GM18498 (cell line): Measurements from ENCODE around the gene LRMDA.

Experiments used
- ATAC-seq: cut with Tn5 transposase; IDR thresholded peaks from one replicate; pipeline ENCODE4 v1.9.1; 2021; ENCODE audit warnings: mild to moderate bottlenecking, moderate library complexity; ENCODE audit not compliant: unreplicated experiment

Gene LRMDA

DNA sequence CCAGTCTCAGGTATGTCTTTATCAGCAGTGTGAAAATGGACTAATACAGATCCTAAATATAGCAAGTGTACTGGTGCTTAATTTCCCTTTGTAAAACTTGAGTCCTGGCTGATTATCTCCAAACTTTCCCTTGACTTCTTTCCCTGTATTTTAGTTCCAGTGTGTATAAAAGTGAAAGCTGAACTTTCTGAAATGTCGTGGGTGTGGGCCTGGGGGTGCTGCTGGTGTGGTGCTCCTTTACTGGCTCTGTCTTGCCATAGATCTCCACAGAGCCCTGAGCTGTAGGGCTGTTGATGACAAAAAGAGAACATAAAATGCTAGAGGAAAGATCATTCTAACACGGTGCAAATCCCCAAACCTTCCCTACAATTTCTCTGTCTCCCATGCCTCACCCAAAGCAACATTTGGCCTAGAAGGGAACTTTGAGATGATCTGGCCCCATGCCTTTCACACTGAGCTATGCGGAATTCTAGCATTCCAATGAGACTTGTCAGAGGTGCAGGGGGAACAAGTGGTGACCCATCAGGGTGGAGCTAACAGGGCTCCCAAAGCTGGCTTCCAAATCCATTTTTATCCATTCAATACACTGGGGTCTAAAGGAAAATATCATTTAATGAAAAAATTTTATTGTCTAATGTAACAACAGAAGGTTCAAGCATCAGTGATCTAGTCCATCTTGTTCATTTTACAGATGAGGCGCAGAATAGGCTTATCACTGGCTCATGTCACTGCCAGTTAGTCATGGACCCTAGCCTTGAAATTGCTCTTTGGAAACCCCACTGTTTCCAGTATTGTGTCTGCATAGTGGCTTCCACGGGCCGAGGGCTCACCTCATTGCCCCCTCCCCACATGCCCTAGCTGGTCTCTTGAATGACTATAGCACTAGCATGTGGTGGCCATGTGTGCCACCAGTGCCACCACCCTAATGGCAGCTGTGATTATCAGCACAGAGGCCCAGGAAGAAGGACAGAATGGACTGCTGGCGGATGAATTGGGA is 1000.9 kb downstream of the LRMDA start:
- no peak for ATAC-seq

DNA sequence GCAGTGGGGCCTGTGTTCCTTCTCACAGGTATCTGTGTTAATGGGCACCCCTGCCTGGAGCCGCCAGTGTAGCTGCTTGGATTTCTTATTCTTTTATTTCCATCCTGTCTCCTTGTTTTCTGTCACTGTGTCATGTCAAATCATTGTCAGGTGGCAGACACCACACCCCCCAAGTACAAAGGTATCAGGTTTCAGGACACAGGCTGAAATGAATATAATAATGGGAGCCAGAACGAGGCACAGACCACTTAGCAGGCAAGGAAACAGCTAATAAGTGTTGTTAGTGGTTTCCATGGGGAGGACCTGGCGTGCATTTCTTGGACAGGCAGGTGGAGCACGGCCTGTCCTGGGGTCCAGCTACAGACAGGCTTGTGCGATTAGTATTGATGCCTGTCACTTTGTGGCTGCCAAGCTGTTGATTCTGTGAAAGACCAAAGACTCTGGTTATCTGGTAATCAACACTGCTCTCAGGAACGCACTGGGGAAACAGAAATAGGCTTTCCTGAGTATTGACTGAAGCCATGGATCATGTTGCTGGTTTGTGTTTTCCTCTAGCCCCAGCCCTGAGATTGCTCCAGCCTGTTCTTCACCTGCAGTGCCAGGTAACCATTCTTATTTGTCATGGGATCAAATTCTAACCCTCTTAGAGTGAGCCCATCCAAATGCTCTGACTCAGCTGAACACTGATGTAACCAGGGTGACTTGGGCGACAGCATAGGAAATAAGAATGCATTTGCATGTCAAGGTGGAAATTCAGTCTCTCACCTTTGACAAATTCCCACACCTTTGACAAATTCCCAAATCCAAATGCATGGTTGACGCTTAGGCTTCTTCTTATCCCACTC is 1002.0 kb downstream of the LRMDA start:
- no peak for ATAC-seq

DNA sequence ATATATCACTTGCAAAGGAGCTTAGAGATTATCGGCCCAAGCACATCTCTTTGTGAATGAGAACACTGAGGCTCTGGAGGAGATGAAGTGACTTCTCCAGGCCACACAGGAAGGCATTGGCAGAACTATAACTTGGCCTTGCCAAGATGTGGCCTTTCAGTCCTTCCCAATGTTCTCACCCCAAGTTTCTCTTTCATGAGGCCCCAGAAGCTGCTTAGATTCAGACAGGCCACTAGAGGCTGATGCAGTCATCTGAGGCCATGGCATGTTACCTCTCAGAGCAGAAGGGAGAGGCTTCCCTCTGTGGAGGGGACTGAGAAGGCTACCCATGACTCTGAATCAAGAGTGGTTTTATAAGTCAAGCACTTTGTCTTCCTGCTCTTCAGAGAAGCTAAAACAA is 1003.7 kb downstream of the LRMDA start:
- no peak for ATAC-seq

DNA sequence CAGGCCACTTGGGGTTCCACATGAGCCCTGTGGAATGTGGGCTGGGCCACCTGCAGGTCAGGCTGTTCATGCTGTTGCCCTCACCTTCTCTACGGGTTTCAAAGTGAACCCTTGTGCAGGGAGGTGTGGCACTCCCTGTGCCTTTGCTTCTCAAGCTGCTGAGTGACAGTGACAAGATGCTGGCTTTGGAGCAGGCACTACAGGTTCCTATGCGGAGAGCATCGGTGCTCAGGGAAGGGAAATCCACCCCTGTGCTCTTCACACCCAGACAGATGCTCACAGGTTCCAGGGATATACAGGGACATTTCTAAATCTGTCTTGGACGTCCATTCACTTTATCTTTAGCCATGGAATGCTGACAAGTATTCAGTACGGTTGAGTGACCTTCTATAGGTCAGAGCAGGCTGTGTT is 1005.0 kb downstream of the LRMDA start:
- ATAC-seq = no peak

DNA sequence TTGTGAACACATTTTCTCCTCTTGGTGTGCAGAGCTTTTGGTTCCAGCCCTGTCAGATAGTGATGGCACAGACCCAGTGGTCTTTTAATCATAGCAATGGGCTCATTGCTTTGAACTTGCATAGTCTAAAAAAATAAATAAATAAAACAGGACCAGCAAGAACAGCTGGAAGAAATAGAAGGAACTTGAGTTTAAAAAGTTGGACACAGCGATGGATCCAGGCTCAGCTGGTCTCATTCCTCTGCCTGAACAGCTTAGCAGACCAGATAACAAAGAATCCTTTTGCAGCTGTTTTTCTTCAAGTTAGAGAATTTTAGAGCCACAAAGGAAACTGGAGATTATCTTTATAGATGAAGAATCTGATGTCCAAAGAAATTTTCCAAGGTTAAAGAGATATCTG is 1005.6 kb downstream of the LRMDA start:
- ATAC-seq = no peak

DNA sequence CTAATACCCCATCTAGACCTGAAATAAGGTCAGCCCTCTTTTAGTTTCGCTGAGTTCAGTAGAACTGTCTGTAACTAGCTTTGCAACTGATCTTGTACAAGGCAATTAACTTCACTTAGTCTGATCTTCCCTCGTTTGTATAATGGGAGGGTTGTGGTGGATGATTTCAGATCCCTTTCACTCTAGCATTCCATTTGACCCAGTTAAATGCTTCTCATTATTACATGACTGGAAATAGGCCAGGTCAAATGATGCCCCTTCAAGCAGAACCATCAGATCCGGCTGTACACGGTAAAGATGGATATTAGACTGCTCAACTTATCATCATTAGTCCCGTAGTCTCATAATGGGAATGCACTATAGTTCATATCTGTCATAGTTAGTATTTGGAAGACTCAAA is 1009.0 kb downstream of the LRMDA start:
- ATAC-seq = no peak

DNA sequence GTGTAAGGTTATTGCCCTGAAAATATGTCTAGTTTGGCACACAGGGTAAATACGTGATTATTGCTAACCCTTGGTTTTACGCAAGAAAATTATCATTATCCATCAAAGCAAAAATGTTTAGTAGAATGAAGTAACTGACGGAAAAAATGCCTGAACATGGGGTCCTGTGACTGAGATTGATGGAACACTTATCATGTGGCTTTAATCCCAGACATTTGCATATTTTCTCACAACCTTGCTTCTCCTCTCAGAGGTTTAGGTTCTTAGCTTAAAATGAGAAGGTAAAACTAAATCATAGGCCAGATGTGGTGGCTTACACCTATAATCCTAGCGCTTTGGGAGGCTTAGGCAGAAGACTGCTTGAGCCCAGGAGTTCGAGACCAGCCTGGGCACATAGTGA is 1010.7 kb downstream of the LRMDA start:
- ATAC-seq = no peak

DNA sequence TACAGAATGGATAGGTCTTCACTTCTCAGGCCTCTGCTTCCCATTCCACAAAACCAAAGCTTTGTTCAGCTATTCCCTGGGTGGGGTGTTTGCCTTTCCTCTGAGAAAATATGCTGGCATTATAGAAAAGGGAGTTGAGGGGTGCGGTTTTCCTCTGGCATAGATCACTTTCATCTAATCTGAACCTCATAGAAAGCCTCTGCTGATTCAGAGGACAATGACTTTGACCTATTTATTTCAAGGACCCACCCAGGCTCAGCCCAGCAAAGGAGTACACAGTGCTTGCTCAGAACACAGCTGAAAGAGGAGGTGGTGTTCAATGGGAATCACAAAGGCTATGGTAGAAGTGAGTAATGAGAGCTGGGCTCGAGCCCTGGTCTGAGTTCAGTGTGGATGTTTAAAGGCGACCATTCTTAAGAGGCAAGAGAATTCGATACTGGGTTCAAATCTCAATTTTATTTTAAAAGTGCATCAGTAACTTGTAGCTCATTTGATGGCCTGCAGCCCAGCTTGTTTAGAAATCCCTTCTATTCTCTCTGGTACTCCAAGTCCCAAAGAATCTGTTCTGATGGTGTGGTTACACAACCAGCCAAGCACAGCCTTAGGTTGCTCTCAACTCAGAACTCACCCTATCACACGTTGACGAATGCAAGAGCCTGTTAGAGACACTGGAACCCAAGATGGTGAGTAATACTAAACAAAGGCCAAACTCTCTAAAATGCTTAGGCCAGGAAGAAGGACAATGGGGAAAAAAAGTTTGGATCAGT is 1012.8 kb downstream of the LRMDA start:
- ATAC-seq = no peak

DNA sequence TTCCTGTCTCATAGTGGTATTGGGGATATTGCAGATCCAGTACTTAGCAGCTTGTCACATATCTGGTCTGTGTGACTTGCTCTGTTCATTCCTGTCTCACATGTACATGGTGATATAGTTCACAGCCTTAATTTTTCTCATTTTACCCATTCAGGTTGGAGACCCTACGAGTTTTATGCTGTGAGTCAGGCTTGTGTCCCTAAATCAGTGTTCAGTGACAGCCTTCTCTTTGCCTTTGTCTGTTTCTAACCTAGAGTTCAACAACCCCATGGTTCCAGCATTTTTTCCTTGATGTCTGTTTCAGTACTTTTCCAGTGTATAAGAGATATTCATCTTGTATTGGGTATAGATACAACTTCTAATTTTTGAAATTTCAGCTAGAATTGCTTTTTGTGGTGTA is 1016.2 kb downstream of the LRMDA start:
- no peak for ATAC-seq

DNA sequence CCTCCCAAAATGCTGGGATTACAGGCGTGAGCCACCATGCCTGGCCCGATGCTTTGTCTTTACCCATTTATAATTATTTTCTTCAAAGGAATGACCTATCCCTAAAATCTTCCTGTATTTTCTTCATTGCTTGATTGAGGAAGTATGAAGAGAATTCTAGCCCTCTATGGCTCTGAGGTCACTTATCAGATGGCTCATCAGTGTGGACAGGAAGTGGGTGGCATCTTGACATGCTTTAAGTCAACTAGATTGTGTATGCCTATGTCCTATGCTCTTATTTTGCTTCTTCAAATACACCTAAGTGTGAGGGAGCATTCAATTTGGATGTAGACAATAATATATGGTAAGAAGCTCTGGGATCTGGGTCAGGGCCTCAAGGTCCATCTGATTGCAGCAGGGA is 1020.5 kb downstream of the LRMDA start:
- no peak for ATAC-seq

DNA sequence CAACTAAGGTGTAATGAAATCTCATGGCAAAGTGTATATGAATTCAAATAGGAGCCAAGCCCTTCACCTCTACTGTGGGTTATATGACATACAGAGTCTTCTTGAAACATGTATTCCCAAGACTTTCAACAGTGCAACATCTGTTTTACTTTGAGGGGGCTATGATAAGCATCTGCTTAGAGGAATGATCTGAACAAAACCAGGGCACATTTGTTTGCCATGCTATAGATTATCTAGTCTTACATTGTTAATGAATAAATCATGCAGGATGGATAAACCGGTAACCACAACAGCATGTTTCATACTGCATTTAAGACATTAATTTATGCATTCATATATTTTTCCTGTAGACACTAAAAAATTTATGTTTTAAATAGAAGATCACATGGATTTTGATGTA is 1021.9 kb downstream of the LRMDA start:
- no peak for ATAC-seq

DNA sequence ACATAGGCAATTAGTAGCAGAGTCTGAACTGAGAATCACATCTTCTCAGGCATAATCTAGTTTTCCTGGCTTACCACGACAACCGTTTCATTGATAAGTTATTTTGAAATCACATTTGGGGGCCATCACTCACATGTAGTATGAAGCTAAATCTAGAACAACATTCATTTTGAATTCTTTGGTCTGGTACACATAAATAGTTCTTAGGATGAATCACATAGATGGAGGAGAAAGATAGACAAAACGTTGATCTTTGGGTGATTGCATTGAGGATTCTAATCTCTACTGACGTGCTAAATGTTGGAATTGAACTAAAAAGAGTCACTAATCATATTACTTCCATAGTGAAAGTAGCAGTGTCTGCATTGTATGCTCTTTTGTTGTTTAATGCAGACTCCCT is 1022.6 kb downstream of the LRMDA start:
- ATAC-seq = no peak

DNA sequence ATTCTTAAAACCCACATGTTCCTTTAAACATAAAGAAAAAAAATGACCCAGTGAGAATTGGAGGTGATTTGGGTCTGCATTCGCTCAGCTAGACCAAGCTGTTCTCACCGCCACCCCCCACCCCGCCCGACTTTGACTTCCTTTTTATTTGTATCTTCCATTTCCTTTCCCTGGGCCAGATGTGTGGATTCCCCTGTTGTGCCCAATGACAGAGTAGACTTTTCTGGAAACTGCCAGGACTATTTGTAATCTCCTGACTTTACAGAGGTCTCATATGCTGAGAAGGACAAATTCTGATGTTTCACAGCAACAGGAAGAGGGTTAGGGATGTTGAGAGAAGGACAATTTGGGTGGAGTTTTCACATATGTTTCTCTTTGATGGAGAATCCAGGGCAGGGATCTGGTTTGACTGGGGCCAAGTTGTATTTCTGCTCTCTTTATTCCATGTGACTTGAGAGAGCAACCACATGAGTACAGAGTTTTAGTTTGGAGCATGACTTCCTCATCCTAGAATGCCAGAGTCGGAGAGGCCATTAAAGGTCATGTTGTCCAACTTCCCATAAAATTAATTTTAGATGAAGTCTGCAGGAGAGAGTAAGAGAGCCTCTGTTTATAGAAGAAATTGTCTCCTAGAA is 1023.2 kb downstream of the LRMDA start:
- ATAC-seq = no peak

DNA sequence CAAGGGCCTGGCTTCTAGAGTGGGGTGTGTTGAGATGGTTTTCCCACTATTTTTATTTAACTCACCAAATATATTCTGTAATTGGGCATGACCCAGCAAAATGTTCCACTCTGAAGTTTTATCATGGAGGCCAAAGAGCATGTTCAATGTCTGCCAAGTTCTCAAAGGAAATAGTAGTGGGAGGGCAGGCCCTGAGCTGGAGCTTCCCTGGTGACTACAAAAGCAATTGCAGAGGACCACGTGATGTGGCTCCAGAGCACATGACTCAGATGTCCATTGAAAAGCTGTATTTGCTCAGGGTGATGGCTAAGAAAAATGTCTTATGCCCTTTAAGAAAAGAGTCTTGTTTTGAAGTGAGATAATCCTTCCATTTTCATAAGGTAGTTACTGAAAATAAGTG is 1024.8 kb downstream of the LRMDA start:
- no peak for ATAC-seq

DNA sequence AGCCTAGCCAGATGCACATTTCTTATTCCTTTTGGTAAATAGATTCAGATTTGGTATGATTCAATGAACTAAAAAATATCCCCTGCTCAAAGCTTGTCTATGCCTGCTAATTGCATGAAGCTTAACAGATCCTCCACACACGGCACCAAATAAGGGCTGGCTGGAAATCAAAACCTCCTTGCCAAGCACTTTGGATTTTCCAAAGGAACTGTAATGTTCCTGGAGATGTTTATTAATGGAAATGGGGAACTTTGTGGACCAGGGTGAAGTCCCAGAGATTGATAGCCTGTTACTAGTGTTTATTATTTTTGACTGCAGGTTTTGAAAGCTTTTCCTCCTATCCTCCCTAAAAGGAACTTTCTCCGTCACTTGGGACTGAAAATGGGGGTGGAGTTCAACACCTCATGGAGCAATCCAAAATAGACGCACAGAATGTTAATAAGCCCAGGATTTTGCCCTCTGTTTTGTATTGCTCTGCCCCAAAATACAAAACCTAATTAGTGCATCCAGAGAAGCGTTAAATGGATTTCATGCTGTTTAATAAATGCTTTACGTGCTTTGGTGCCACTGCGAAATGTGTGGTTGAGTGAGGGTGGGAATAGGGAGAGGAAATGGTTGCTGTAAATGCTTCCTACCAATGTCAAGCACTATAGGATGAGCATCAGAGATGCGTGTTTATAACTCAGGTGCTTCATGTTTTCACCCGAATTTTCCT is 1027.7 kb downstream of the LRMDA start:
- ATAC-seq = no peak

DNA sequence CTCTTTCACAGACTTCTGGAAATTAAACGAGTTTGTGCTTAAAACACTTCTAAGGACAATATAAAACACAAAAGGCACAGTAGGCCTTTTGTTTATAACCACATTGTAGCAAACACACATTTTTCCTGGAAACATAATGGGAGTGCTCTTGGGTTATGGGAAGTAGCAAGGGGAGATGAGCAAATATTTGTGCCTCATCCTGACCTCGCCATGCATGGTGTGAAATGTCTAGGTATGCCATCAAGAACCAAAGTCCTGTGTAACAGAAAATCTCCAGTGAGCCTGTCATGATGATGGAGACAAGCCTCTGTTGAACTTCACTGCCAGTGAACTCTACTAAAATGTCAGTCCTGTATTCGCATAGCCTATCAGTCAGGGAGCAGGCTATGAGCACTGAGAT is 1029.6 kb downstream of the LRMDA start:
- no peak for ATAC-seq

DNA sequence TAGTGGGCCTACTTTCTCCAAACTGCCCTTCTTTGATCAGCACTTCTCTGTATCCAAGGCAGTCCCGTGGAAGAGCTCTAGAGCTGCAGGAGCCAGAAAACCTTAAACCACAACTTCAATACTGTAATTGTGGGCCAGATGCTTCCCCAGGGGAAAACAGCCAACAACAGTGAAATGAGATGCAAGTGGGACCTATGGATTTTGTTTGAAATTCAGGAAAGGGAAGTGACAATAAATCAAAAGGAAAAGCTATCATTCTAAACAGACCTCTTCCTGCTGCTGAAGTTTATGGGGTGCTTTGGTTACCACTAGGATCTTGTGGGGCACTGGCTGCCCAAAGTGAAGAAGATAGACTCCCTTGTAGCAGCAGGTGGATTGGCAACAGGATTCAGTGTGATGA is 1031.7 kb downstream of the LRMDA start:
- no peak for ATAC-seq

DNA sequence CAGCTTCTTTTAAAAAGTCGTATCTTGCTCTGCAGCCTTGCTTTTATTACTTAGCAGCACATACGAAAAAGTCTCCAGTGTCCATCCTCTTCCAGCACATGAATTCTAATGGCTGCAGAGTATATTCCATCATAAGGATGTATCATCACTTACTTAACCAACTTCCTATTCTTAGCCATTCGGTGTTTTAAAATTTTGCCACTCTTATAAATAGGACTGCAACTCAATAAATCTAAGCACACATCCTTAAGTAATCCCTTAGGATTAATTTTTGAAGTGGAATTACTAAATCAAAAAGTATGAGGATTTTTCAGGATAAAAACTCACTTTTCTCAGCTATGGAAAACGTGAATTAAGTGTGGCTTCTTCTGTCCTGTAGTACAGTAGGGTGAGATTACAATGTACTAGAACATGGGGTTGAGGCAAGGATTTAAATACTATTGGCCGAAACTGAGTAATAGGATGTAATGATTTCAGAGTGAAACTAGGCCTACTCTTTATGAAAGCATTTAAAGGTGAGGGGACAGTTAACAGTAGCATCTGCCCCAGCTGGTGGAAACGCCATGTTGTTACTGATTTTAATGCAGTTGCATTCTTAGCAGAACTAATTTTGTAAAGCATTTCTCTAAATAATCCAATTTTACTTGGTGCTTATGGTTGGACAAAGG is 1035.5 kb downstream of the LRMDA start:
- ATAC-seq = no peak

DNA sequence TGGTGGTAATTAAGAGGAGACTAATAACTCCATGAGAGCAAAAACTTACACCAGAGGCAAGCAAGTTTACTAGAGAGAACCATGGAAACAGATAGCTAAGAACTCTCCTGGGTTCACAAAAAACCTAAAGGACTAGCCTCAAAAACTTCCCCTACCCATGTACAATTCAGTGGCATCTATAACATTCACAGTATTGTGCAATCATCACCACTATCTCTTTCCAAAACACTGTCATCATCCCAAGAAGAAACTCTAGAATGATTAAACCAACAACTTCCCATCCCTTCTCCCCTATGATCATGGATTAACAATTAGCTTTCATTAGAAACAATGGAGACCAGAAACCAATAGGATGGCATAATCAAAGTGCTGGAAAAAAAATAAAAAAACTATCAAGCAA is 1038.3 kb downstream of the LRMDA start:
- no peak for ATAC-seq
